Right cardiac atrium (tissue), 5 donors: Measurements from ENCODE around the gene TMEM37. TPM values are rescaled to one million over a fixed set of nuclear protein-coding genes. Genes with fewer than 3 reads are reported as not detected.

ENCODE experiments used
- ATAC-seq, 2 donors: fragments of 200-7000 bp; cut with Tn5 transposase; one replicate each; pipeline versions ENCODE4 v1.8.0 to v1.9.1; 2020; ENCODE audit warnings: moderate library complexity in 2 of 2, mild to moderate bottlenecking in 1 of 2
- DNase-seq, 3 donors: peaks; one replicate each; pipeline ENCODE4 v3.0.0-alpha.2; 2020
- H3K27ac ChIP-seq: one replicate; pipeline ENCODE4 v1.5.1; 2013; ENCODE audit warnings: mild to moderate bottlenecking, low read length, control low read depth, moderate library complexity
- H3K27me3 ChIP-seq: one replicate; pipeline ENCODE4 v1.6.1; 2013; ENCODE audit not compliant: control insufficient read depth, insufficient read depth
- H3K4me1 ChIP-seq: one replicate; pipeline ENCODE4 v1.6.1; 2013; ENCODE audit warnings: low read length; ENCODE audit not compliant: control insufficient read depth, insufficient read depth
- H3K4me3 ChIP-seq: one replicate; pipeline ENCODE4 v1.5.1; 2013; ENCODE audit warnings: low read length, control low read depth
- H3K9me3 ChIP-seq: one replicate; pipeline ENCODE4 v1.6.1; 2013; ENCODE audit warnings: low read length; ENCODE audit not compliant: control insufficient read depth
- WGBS: extraction: QIAGEN DNeasy Blood & Tissue Kit; methylation state at CpG from one replicate; pipeline ENCODE4 v1.1.7; 2013; 5-methylcytosine and 5-hydroxymethylcytosine counted together
- intact Hi-C, 4 donors: fragments of 100-400 bp; cut with DNase I; formaldehyde crosslinking; loops; one replicate each; pipeline versions ENCODE4 v1.11.0 to v1.14.0; 2022 to 2023
- polyA plus RNA-seq: library from polyadenylated mRNA; stranded (reverse); fragments of 200-250 nt; gene quantifications from one replicate; pipeline ENCODE4 v1.2.3, GENCODE V29; 2013
- total RNA-seq, 4 donors: library from RNA; stranded (reverse); fragmentation: NEBNext Ultra II Directional; extraction: Animal tissue kit (Norgen Biotek cat#: 25700); gene quantifications; one replicate each; pipeline ENCODE4 v1.2.1, GENCODE V29; 2021
- donor health status: healthy with polysubstance abuse.
- donor health status: DM: no; HTN: yes; CAD: no.
- donor health status: DM: no; HTN: no; CAD: no.
- donor health status: DM: no; HTN: yes; CAD: no; lungs with severe emphysema.
- donor health status: DM: yes; HTN: yes; CAD: no.

The TMEM37 gene
- total and polyA plus RNA-seq, 5 donors, result 4.7 to 9.6 (median 8.0) TPM

DNA sequence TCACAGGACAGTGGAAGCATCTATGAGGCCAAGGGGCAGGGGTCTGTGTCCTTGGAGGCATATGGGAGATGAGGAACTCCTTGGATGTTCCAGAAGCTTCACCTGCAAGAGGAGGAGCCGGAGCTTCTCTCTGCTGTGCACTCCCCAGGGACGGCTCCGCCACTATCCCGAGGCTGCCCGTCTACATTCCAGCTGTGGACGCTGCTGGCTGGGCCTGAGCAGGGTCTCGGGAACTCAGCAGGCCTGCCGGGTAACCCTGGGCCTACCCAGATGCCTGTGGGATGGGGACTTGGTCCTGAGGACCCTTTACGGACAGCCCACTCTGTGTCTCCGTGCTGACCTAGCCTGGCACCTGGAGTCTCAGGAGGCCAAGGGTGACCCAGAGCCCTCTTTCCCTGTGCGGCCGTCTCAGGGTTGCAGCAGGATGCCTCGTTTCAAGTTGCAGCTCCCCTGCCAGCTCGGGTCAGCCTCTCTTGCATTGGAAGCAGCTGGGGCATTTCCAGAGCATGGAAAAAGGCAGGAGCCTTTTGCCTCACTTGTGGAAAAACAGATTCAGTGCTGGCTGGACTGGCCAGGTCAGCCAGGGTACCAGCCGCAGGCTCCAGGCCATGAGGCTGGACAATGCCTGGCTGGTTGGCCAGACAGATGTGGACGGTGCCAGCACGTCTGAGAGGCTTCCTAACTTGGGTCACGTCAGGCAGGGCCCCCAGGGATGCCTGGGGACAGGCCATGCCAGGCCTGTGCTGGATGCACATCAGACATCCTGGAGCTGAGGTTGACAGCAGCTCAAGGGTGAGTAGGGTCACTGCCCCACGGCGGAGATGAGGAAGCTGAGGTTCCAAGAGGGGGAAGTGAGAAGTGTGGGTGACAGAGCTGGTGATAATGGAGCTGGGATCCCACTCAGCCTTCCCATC lies 51.1 kb downstream of the TMEM37 start:
- intact Hi-C loops, result no loop called here
- peak; percentile 54 to 83 (median 80) for DNase-seq
- peak overlapping the region; percentile 84 for H3K27ac ChIP-seq

DNA sequence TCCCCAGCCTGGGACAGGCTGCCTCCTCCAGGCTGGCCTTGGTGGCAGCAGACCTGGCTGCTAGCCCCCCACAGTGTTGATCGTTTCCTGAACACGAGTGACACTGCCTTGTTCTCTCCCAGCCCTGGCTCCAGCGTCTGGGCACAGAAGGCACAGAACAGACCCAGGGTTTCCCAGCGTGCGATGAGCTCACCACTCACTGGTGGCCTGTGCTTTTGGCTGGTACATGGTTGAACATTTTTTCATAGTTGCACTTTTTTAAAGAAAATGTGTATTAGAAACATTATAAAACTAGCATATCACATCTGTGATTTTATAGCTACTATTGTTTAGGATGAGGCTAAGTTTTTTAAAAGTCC lies 51.7 kb downstream of the TMEM37 start:
- no peak overlapping the region for H3K4me3 ChIP-seq
- H3K27ac ChIP-seq, result peak overlapping the region; percentile 84
- no peak for DNase-seq
- ATAC-seq, result peak in 1 of 2 donors; percentile 4
- WGBS, result 39% methylated on average over 5 of the region's 5 CpGs
- intact Hi-C loops, result no loop called here
- no peaks in the 10 kb centered on the region for H3K9me3 ChIP-seq
- no peaks in the 10 kb centered on the region for H3K27me3 ChIP-seq
- peaks cover 23% of the 10 kb centered on the region for H3K4me1 ChIP-seq

More for the DNA sequence above, 51.1 kb downstream of the TMEM37 start:
- H3K27me3 ChIP-seq, result no peaks in the 10 kb centered on the region
- H3K4me1 ChIP-seq, result peaks cover 22% of the 10 kb centered on the region
- no peaks in the 10 kb centered on the region for H3K9me3 ChIP-seq
- WGBS, result 52% methylated on average over 20 of the region's 20 CpGs
- peak; percentile 33 to 57 for ATAC-seq
- no peak overlapping the region for H3K4me3 ChIP-seq

DNA sequence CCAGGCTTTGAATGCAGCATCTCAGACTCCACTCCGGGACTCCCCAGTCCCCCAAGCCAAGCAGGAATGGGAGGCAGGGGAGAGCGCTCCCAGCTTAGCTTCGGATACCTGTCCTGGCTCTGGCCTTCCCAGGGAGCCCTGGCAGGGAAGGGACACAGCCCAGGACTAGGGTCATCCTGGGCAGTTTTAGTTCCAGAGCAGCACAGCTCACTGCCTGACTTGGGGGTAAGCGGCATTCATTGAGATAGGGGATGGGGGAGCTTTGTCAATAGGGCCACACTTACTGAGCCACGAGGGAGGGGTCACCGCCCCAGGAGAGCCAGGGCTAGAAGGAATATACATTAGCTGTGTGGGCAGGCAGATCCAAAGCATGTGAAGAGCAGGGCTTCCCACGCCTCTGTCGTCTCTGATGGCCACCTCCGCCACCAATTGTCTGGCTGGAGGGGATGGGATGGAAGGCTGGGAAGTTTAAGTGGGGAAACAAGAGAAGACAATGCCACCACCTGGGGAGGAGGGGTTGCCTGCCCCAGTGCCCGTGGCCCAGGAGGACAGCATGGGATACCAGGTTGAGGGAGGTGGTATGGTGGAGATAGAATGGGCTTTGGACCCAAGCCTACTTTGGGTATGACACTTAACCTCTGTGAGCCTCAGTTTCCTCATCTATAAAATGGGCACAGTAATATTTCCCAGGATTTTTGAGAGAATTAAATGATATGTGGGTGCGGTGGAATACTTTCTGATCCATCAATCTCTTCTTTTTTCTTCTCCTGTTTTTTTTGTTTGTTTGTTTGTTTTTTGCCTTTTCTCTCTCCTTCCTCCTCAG lies 52.5 kb downstream of the TMEM37 start:
- H3K27me3 ChIP-seq, result no peaks in the 10 kb centered on the region
- H3K9me3 ChIP-seq, result no peaks in the 10 kb centered on the region
- intact Hi-C loops, result no loop called here
- 89% methylated on average over 11 of the region's 11 CpGs for WGBS
- DNase-seq, result no peak
- no peak for ATAC-seq
- peaks cover 23% of the 10 kb centered on the region for H3K4me1 ChIP-seq
- H3K27ac ChIP-seq, result peak overlapping the region; percentile 28
- H3K4me3 ChIP-seq, result no peak overlapping the region

DNA sequence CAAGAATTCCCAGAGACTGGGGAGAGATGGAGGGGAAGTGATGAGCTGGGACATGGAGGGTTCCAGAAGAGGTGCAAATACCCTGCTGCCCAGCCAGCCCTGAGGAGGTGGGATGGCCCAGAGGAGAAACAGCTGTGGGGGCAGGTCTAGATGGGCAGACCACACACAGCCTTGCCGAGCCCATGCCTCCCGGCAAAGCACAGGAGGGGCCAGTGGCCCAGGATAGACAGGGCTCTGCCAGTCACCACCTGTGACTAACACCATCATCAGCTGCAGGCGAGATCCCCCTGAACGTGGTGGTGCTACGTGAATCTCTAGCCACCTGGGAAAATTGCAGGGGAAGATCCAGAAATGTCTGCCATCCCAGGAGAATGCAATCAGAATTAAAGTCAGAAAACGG lies 53.2 kb downstream of the TMEM37 start:
- intact Hi-C loops, result no loop called here
- WGBS, result 45% methylated on average over 6 of the region's 6 CpGs
- Histone ChIP-seq H3K4me1 (peaks cover 23% of the 10 kb centered on the region), H3K9me3 (no peaks in the 10 kb centered on the region), H3K27me3 (no peaks in the 10 kb centered on the region), H3K27ac (peak overlapping the region; percentile 65), H3K4me3 (no peak overlapping the region)
- no peak for ATAC-seq
- DNase-seq, result no peak

DNA sequence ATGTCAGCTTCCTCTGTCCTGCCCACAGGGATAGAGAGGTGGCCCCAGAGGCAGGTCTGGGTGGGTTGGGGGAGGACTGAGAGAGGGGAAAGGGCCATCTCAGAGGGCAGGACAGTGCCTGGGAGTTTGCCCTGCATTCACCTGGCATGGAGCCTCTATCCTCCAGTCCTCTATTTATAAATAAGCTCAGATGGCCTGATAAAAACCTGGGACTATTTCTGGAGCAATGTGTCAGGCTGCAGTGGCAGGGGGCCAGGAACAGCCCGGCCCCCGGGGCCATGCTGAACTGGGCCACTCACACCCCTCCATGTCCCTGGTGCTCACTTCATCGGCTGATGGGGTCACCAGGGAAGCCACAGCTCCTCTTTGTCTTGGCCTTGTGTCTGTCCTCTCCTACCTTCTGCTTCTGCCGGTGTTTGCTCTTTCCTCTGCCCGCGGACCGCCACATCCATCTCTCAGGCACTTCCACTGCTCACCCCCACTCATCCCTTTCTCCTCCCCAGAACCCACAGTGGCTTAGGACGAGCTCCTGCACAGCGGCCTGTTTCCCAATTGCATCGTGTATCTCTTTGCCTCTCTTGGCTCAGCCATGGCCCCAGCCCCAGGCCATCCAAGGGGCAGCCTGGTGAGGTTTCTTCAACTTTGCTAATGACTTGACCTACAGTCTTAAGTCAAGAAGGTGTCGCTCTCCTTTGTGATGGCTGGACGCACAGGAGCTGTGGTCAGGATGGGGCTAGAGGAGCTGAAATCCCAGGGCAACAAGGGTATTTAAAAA lies 53.9 kb downstream of the TMEM37 start:
- peak; percentile 60 to 73 for ATAC-seq

DNA sequence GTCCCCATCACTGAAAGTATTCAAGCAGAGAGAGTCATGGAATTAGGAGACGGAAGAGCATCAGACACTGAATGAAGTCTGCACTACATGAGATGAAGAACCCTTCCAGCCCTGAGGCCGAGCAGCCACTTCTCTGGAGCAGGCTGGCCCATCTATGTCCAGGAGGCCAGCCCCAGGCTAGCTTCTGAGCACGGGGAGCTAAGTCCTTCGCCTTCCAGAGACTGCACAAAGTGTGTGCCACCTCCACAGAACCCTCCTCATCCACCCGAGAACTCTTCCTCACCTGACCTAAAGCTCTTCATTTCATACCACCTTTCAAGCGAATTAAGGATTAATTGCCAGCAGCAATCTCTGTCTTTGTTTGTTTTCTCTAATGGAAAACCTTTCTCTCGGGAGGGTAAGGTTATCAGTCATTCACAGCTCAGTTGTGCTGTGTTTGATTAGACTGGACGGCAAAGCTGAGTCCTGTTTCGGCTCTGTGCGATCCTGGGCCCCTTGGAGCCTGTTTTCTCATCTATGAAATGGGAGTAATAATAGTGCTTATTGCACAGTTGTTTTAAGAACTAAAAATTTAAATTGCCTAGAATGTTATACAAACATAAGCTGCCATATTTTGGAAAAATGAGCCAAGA lies 54.7 kb downstream of the TMEM37 start:
- no peak for ATAC-seq
- Histone ChIP-seq H3K4me1 (peaks cover 23% of the 10 kb centered on the region), H3K4me3 (no peak overlapping the region), H3K27me3 (no peaks in the 10 kb centered on the region), H3K9me3 (no peaks in the 10 kb centered on the region), H3K27ac (peak overlapping the region; percentile 91)
- 75% methylated on average over 10 of the region's 10 CpGs for WGBS
- no peak for DNase-seq
- intact Hi-C loops, result no loop called here

More for the DNA sequence above, 53.9 kb downstream of the TMEM37 start:
- DNase-seq, result peak in 2 of 3 donors; percentile 84 to 88
- peak overlapping the region; percentile 91 for H3K27ac ChIP-seq
- H3K27me3 ChIP-seq, result no peaks in the 10 kb centered on the region
- no peak overlapping the region for H3K4me3 ChIP-seq
- intact Hi-C loops, result no loop called here
- H3K4me1 ChIP-seq, result peaks cover 23% of the 10 kb centered on the region
- WGBS, result 58% methylated on average over 12 of the region's 12 CpGs
- no peaks in the 10 kb centered on the region for H3K9me3 ChIP-seq

DNA sequence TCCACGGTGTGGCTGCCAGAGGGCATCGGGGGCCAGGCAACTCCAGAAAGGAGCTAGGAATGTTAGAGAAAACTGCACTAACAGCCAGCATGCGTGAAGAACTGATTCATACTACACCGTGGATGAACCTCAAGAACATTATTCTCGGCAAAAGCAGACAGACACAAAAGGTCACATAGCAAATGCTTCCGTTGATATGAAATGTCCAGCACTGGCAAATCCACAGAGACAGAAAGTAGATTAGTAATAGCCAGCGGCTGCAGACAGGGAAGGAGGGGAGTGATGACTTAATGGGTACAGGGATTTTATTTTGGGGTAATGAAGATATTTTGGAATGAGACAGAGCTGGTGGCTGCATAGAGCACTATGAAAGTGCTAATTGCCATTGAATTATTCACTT lies 55.2 kb downstream of the TMEM37 start:
- 28% methylated on average over 7 of the region's 7 CpGs for WGBS
- Histone ChIP-seq H3K4me3 (no peak overlapping the region), H3K9me3 (no peaks in the 10 kb centered on the region), H3K4me1 (peaks cover 23% of the 10 kb centered on the region), H3K27me3 (no peaks in the 10 kb centered on the region), H3K27ac (peak overlapping the region; percentile 65)
- peak in 1 of 2 donors; percentile 41 for ATAC-seq
- intact Hi-C loops, result no loop called here
- DNase-seq, result no peak

DNA sequence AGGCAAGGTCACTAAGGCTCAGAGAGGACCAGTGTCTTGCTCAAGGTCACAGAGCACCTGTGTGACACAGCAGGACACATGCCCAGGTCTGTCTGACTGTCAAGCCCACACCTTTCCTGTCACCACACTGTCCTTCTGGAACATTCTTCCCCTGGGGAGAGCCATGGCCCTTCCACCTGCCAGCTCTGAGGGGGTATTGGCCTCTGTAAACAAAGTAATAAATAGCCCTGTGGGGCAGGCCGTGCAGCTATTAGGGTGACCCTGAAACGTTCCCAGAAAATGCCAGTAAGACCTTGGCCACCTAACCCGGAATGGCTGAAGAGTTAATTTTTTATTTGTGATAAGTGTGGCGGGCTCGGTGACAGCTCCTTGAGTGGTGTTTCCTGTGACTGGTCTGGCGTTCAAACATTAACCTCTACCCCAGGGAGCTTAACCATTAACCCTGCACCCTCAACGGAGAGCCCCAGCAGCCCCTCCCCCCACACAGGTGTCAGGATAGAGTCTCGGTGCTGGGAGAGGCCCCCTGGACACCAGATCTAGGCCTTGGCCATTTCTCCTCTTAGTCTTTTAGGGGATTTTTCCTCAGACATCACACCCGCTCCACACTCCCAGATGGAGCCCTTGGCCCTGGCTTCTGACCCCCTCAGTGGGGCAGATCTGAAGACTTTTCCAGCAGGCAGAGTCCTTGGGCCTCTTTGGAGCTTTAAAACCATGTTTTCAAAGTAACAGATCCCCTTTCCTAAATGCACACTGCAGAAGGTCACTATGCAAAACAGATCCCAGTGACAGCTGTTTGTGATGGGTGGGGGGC lies 56.0 kb downstream of the TMEM37 start:
- H3K27ac ChIP-seq, result peak overlapping the region; percentile 69
- 31% methylated on average over 9 of the region's 9 CpGs for WGBS
- intact Hi-C loops, result no loop called here
- H3K4me1 ChIP-seq, result peaks cover 22% of the 10 kb centered on the region
- no peaks in the 10 kb centered on the region for H3K9me3 ChIP-seq
- DNase-seq (no peak), ATAC-seq (no peak)
- no peaks in the 10 kb centered on the region for H3K27me3 ChIP-seq
- H3K4me3 ChIP-seq, result no peak overlapping the region
